Measurements from ENCODE around the gene CHRDL2. TPM values are rescaled to one million over a fixed set of nuclear protein-coding genes. Genes with fewer than 3 reads are reported as not detected.

CHRDL2 gene
- total RNA-seq, 1 experiment from 2014 or later = not detected

DNA sequence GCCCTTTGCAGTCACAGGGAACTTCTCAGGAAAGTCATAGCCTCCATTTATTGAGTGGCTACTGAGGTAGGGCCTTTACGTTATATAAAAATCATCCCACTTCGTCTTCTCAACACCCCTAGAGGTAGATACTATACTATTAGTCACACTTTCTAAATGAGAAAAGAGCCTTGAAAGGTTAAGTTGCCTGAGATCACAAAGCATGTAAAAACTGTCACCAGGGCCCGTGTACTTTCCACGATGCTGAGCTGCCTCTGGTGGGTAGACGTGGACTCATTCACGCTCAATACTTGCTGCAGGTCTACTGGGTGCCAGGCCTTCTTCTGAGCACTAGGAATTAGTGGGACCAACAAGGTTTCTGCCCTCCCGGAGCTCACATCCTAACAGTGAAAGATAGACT lies 16.3 kb downstream of the CHRDL2 start:
- H3K36me3 ChIP-seq = no peaks in the 10 kb centered on the region
- H3K4me3 ChIP-seq = no peak overlapping the region
- no peaks in the 10 kb centered on the region for H3K27me3 ChIP-seq (replicated peaks)
- H3K27ac ChIP-seq = no peak overlapping the region
- H3K4me1 ChIP-seq (replicated peaks) = no peaks in the 10 kb centered on the region; the same call in 1 of the 2 replicates
- H3K9me3 ChIP-seq (replicated peaks) = no peaks in the 10 kb centered on the region
- no peak for DNase-seq (ENCODE audit: low read depth in 1 of 2, low spot score in 2 of 2)

- H3K36me3 ChIP-seq = no peaks in the 10 kb centered on the region
- no peak overlapping the region for H3K27ac ChIP-seq
- no peak for DNase-seq (ENCODE audit: low read depth in 1 of 2, low spot score in 2 of 2)
- no peaks in the 10 kb centered on the region for H3K27me3 ChIP-seq (replicated peaks)
- no peaks in the 10 kb centered on the region for H3K9me3 ChIP-seq (replicated peaks)
- no peak overlapping the region for H3K4me3 ChIP-seq
- H3K4me1 ChIP-seq (replicated peaks) = no peaks in the 10 kb centered on the region; the same call in 1 of the 2 replicates
Observed at GRCh38 chr11:74713686-74714085, 17.5 kb downstream of the CHRDL2 start.

DNA sequence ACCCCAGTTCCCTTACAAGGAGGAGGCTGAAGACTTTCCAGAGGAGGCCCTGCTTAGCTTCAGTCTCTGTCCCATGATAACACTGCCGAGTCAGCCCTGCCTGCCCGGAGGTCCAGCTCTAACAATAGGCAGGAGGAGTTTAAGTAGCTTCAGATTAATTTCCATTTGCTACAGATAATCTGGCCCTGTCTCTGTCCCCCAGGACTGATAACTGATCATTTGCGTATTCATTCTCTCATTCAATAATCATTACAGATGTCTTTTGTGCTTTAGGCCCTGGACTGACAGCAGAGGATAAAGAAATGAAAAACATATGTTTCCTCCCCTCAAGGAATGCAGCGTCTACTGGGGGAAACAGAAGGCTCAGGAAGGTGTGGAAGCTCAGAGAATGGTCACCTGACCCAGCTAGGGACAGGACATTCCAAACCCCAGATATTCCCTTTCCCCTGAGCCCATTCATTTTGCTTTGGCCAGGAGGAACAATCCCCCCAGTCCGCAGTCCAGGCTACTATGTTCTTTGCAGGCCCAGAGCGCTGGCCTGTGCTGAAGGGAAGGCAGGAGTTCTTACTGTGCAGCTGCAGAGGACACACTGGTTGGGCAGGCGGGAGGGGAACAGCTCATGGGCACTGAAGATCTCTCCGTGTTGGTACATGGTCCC lies 20.8 kb downstream of the CHRDL2 start:
- H3K4me1 ChIP-seq (replicated peaks) = no peaks in the 10 kb centered on the region; the same call in 1 of the 2 replicates
- peak in 1 of 2 experiments; percentile 20 for DNase-seq (ENCODE audit: low read depth in 1 of 2, low spot score in 2 of 2)
- no peak overlapping the region for H3K4me3 ChIP-seq
- H3K27ac ChIP-seq = no peak overlapping the region
- H3K27me3 ChIP-seq (replicated peaks) = no peaks in the 10 kb centered on the region
- no peaks in the 10 kb centered on the region for H3K9me3 ChIP-seq (replicated peaks)
- H3K36me3 ChIP-seq = no peaks in the 10 kb centered on the region

- Histone ChIP-seq H3K9me3 (replicated peaks) (no peaks in the 10 kb centered on the region), H3K27me3 (replicated peaks) (no peaks in the 10 kb centered on the region), H3K4me3 (no peak overlapping the region), H3K27ac (no peak overlapping the region), H3K36me3 (no peaks in the 10 kb centered on the region), H3K4me1 (replicated peaks) (no peaks in the 10 kb centered on the region; the same call in 1 of the 2 replicates)
- no peak for DNase-seq (ENCODE audit: low read depth in 1 of 2, low spot score in 2 of 2)
Observed at GRCh38 chr11:74709175-74709574, 22.1 kb downstream of the CHRDL2 start.

DNA sequence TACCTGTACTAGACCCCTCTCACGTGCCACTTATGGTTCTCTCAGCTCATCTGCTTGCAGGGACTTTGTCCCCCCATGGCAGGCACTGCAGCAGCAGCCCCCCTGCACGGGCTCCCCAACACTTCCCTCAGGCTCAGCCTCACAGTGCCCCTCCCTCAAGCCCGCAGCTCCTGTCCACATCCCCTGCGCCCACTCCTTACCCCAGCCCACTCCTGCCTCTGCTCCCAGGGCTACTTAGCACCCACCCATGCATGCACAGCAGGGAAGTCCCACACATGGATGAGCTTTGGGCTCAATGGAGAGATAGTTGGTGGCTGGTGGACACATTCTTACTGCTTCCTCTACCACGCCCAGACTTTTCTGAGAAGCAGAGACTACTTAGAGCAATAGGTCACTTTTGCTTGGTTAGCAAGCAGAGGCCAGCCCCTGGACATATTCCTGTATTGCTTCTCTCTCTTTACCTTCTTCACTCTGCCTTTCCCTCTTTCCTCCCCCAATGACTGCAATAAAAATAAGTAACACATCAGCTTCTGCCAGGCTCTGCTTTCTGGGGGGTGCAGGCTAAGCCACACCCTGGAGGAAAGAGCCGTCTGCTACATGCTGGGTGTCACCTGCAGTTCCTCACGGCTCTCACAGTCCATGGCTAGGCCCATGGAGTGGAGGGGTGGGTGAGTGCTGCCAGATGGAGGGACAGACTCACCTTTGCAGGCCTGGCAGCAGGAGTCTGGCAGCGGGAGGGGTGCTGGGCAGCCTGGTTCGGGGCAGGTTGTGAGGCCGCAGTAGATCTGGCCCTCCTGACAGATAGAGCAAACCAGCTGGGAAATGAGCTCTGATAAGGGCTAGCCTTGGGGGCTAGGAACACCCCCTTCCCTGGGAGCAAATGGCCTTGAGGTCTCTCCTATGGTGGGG lies 23.4 kb downstream of the CHRDL2 start:
- no peaks in the 10 kb centered on the region for H3K27me3 ChIP-seq (replicated peaks)
- H3K4me1 ChIP-seq (replicated peaks) = no peaks in the 10 kb centered on the region; the same call in 1 of the 2 replicates
- no peaks in the 10 kb centered on the region for H3K36me3 ChIP-seq
- DNase-seq (ENCODE audit: low read depth in 1 of 2, low spot score in 2 of 2) = no peak
- H3K27ac ChIP-seq = no peak overlapping the region
- H3K9me3 ChIP-seq (replicated peaks) = no peaks in the 10 kb centered on the region
- no peak overlapping the region for H3K4me3 ChIP-seq

DNA sequence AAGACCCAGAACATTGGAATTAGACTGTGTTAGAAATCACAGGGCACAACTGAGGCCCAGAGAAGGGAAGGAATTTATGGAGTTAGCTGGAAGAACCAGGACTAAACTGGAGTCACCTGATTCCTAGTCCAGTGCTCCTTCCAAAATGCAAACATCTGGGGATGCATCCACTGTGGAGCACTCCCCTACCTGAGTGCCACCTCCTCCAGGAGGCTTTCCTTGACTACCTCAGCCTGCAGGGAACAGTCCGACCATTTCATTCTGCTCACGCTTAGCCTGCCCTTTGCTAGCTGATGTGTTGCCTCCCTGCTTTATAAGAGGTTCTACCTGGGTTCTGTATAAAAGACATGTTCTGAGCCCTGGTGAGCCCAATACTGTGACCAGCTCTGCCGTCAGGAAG lies 24.0 kb downstream of the CHRDL2 start:
- H3K4me3 ChIP-seq = no peak overlapping the region
- H3K27ac ChIP-seq = no peak overlapping the region
- no peaks in the 10 kb centered on the region for H3K27me3 ChIP-seq (replicated peaks)
- no peaks in the 10 kb centered on the region; the same call in 1 of the 2 replicates for H3K4me1 ChIP-seq (replicated peaks)
- DNase-seq (ENCODE audit: low read depth in 1 of 2, low spot score in 2 of 2) = no peak
- H3K36me3 ChIP-seq = no peaks in the 10 kb centered on the region
- no peaks in the 10 kb centered on the region for H3K9me3 ChIP-seq (replicated peaks)

GRCh38 chr11:74703211-74703610 lies 28.0 kb downstream of the CHRDL2 start:
- H3K4me1 ChIP-seq (replicated peaks) = no peaks in the 10 kb centered on the region
- no peak overlapping the region for H3K4me3 ChIP-seq
- no peak for DNase-seq (ENCODE audit: low read depth in 1 of 2, low spot score in 2 of 2)

GRCh38 chr11:74702383-74703007 lies 28.7 kb downstream of the CHRDL2 start:
- no peaks in the 10 kb centered on the region for H3K27me3 ChIP-seq (replicated peaks)
- H3K27ac ChIP-seq = no peak overlapping the region
- no peak overlapping the region for H3K4me3 ChIP-seq
- no peaks in the 10 kb centered on the region for H3K4me1 ChIP-seq (replicated peaks)
- DNase-seq (ENCODE audit: low read depth in 1 of 2, low spot score in 2 of 2) = peak; percentile 39 to 54
- no peaks in the 10 kb centered on the region for H3K36me3 ChIP-seq
- H3K9me3 ChIP-seq (replicated peaks) = no peaks in the 10 kb centered on the region

More at GRCh38 chr11:74703211-74703610, 28.0 kb downstream of the CHRDL2 start:
- Histone ChIP-seq H3K9me3 (replicated peaks) (no peaks in the 10 kb centered on the region), H3K27ac (no peak overlapping the region), H3K36me3 (no peaks in the 10 kb centered on the region), H3K27me3 (replicated peaks) (no peaks in the 10 kb centered on the region)

DNA sequence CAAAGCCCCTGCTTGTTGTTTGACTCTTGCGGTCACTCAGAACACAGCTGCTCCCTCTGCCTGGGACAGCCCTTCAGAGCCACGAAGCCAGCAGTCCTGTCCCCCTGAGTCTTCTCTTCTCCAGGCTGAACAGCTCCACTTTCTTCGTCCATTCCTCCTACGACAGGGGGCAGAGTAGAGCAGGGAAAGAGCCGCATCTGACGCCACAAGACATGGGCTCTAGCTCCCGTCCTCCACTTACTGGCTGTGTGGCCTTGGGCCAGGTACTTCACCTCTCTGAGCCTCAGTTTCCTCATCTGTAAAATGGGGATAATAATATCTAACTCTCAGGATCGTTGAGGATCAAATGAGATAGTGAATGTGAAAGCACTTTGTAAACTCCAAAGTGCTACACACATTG lies 29.9 kb downstream of the CHRDL2 start:
- peaks cover 5% of the 10 kb centered on the region for H3K4me1 ChIP-seq (replicated peaks)

GRCh38 chr11:74699615-74700396 lies 31.4 kb downstream of the CHRDL2 start:
- peaks cover 5% of the 10 kb centered on the region for H3K4me1 ChIP-seq (replicated peaks)
- no peaks in the 10 kb centered on the region for H3K36me3 ChIP-seq
- no peak for DNase-seq (ENCODE audit: low read depth in 1 of 2, low spot score in 2 of 2)
- no peak overlapping the region for H3K4me3 ChIP-seq
- no peaks in the 10 kb centered on the region for H3K9me3 ChIP-seq (replicated peaks)
- H3K27me3 ChIP-seq (replicated peaks) = no peaks in the 10 kb centered on the region
- no peak overlapping the region for H3K27ac ChIP-seq

More for the DNA sequence above, 29.9 kb downstream of the CHRDL2 start:
- no peak for DNase-seq (ENCODE audit: low read depth in 1 of 2, low spot score in 2 of 2)
- Histone ChIP-seq H3K9me3 (replicated peaks) (no peaks in the 10 kb centered on the region), H3K4me3 (no peak overlapping the region), H3K27me3 (replicated peaks) (no peaks in the 10 kb centered on the region), H3K27ac (no peak overlapping the region), H3K36me3 (no peaks in the 10 kb centered on the region)

- Histone ChIP-seq H3K27me3 (replicated peaks) (no peaks in the 10 kb centered on the region), H3K27ac (no peak overlapping the region), H3K4me3 (no peak overlapping the region), H3K9me3 (replicated peaks) (no peaks in the 10 kb centered on the region), H3K36me3 (no peaks in the 10 kb centered on the region), H3K4me1 (replicated peaks) (peaks cover 5% of the 10 kb centered on the region)
- no peak for DNase-seq (ENCODE audit: low read depth in 1 of 2, low spot score in 2 of 2)
Observed at GRCh38 chr11:74697722-74698121, 33.5 kb downstream of the CHRDL2 start.

DNA sequence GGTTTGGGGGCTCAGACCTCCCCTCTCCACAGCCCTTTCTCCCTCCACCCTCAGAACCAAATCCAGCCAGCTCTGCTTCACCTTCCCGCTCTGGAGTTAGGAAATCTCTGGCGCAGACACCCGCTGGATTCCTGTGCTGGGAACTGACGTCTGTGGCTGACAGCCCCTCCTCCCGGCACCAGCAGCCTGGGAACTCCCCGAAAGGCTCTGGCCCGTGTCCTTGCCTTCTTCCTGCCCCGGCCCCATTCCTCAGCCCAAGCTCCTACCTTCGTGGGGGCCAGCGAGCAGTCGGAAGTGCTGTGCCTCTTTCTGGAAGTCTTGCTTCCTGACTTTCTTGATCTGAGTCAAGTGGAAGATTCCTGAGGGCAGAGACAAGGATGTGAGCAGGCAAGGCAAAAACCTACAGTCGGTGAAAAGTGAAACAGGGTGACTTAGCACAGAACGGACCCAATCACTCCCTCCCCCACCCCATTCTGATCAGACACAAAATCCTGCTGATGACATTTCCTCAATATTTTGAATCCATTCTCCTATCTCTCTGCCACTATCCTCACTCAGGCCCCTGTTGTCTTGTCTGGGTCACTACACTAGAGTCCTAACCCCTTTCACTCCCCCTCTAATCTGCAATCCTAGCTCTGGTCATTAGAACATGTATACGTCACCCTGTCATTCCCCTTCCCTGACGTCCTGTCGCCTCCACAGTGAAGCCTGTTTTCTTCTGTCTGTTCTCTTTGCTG lies 34.1 kb downstream of the CHRDL2 start:
- no peak for DNase-seq (ENCODE audit: low read depth in 1 of 2, low spot score in 2 of 2)
- peaks cover 5% of the 10 kb centered on the region for H3K4me1 ChIP-seq (replicated peaks)
- no peaks in the 10 kb centered on the region for H3K36me3 ChIP-seq
- no peak overlapping the region for H3K4me3 ChIP-seq
- H3K27me3 ChIP-seq (replicated peaks) = no peaks in the 10 kb centered on the region
- H3K9me3 ChIP-seq (replicated peaks) = no peaks in the 10 kb centered on the region
- H3K27ac ChIP-seq = no peak overlapping the region

DNA sequence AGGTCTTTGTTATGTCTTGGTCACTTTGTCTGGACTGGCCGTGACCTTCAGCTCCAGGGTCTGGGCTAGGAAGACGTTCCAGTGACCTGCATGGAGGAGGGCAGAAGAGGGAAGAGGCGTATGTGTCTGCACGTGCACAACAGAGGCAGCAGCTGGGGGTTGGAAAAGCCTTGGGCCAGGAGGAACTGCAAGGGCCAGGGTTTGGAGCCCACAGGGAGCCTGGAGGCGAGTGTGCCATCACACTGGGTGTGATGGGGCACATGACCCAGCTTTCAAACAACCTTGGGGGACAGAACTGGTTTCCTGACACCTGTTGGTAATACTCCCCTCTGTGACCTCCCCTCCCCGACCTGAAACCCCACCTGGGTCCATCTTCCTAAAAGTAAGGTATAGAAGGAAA lies 34.7 kb downstream of the CHRDL2 start:
- Histone ChIP-seq H3K27ac (no peak overlapping the region), H3K27me3 (replicated peaks) (no peaks in the 10 kb centered on the region), H3K9me3 (replicated peaks) (no peaks in the 10 kb centered on the region), H3K36me3 (no peaks in the 10 kb centered on the region), H3K4me3 (no peak overlapping the region), H3K4me1 (replicated peaks) (peaks cover 5% of the 10 kb centered on the region)
- no peak for DNase-seq (ENCODE audit: low read depth in 1 of 2, low spot score in 2 of 2)
